Right renal pelvis (tissue), 4 donors: ENCODE data around the gene FSCN2. TPM values are rescaled to one million over a fixed set of nuclear protein-coding genes. Genes with fewer than 3 reads are reported as not detected.

Source experiments
- DNase-seq, 4 donors: peaks; one replicate each; pipeline ENCODE4 v3.0.0-alpha.2; 2013; ENCODE audit warnings: low read depth in 4 of 4, low spot score in 3 of 4, missing footprints in 1 of 4
- polyA plus RNA-seq, 4 donors: library from polyadenylated mRNA; unstranded; fragments of 120-200 nt; gene quantifications; one replicate each; pipeline ENCODE4 v1.2.1, GENCODE V29; 2013; ENCODE audit not compliant: insufficient read length in 4 of 4

FSCN2 gene
- 1 to 10 TPM; 1.1 to 2.3 (median 1.6) TPM for polyA plus RNA-seq

DNA sequence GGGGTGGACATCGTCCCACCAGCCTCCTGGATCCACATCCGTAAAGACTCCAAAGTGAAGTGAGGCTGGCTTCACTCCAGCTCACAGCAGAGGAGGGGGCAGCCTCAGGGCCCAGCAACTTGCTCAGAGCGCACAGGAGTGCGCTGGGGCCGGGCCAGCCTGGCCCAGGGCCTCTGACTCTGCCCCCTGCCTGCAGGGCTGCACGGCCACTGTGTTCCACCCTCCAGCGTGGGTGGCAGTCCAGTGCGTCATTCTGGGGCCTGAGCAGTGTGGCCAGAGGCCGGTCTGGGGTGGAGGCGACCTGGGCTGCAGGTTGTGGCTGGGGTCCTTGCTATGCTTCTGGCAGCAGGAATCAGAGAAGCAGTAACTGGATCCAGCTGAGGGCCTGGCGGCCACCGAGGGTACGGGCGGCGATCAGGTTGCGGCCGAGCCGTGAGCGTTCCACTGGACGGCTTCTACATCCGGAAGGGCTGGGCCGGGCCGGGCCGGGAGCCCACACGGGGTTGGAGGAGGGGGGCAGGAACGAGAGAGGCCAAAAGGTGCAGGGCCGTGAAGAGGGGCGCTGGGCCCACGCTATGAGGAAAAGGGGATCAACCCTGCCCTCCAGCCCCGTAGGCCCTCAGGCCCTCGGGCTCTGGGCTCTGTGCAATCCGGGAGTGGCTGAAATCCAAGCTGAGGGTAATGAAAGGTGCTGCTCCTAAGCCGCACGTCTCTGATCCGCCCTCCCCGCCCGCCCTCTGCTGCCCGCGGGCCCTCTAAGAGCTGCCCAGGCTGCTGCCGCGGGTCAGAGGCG lies at the start of gene FSCN2:
TSS of gene FSCN2 (plus strand) at position 787 of the 793 bp plus-strand sequence. CDS start 155 bp downstream, outside the sequence.
- DNase-seq = no peak

GRCh38 chr17:81479175-81480071 lies 48.8 kb upstream of the FSCN2 start:
- no peak for DNase-seq

- no peak for DNase-seq
Measured at GRCh38 chr17:81480140-81481072, 47.8 kb upstream of the FSCN2 start.

DNA sequence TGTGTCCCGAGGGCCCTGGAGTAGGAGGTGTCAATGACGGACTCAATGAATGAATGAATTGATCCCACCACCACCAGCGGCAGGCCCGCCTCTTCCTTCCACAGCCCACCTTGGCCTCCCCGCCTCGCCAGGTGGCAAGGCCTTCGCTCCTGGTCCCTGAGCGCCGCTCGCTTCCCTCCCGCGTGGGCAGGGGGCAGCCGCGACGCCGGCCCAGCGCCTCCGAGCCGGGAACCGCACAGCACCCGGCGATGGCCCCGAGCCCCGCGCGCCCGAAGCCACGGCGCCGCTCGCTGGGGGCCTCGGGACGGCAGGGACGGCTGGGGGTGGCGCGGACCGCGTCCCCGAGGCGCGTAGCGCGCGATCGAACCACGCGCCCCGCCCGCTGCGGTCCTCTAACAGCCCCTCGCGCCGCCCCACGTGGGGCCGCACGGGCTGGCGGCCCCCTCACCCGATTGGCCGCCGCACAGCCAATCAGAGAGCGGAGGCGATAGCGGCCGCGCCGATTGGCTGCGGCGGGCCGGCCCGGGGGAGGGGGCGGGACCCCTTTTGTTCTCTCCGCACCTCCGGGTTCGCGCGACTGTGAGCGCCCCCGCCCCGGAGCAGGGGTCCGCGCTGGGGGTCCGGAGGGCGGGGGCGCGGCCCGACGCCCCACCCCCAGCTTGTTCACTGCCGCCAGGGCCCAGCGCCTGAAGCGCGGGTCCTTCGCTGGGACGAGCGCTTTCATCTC lies 46.9 kb upstream of the FSCN2 start:
- DNase-seq = peak; percentile 60 to 74 (median 61)

DNA sequence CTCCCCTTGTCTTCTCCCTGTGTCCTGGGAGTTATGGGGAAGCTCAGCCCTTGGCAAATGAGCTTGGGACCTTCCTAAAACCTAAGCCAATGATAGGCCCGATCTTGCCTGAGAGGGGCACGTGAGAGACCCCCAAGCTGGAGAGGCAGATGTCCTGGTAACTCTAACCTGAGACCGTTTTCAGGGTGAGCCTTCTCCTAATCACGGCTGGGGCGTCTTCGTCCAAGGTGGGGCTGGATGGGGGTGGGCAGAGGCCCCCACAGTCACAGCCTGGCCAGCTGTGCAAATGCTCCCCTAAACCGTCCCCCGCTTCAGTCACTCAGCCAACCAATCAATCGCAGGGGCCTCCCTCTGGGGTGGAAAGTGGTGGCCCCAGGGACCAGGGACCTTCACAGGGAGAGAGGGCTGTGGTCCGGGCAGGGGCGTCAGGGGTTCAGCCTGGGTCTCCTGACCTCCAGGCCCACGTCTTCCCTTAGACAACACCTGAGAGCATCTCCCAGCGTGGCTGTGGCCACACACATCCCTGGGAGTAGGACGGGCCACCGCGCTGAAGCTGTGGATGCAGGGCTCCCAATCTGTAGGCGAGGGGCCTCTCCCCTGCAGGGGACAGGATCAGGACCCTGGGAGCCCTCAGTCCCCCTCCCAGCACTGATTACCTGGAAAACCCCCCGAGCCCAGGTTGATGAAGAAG lies 46.2 kb upstream of the FSCN2 start:
- DNase-seq = no peak

DNA sequence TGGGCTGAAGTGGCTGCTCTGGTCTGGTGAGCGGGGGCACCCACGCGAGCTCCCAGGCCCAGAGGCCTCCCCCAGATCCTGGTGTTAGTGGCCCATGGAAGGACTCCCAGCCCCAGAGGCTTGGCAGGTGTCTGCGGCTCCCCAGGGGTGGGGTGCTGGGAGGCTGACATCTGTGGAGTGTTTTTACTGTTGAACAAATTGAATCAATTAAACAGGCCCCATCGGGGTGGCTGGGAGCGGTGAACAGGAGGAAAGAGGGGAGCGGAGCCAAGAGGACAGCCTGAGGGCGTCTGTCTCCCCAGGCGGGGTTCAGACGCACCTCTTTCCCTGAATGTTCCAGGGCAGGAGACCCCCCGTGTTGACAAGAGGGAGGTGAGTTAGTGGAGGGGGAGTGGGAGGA lies 45.5 kb upstream of the FSCN2 start:
- no peak for DNase-seq

GRCh38 chr17:81483085-81483861 lies 44.9 kb upstream of the FSCN2 start:
- DNase-seq = no peak

DNA sequence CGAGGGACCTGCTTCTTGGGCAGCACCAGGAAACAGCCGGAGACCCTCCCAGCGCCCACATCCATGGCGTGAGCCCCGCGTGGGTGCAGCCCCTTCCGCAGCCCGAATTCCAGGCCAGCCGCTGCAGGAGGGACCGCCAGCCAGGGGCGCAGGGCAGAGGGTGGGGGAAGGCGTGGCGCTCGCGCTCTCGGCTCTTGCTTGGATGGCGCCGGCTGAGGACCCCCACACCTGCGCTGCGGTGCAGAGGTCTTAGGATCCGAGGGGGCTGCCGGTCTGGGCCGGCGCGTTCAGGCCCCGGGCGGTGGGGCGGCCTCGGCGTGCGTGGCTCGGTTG lies 44.3 kb upstream of the FSCN2 start:
- DNase-seq = no peak

DNA sequence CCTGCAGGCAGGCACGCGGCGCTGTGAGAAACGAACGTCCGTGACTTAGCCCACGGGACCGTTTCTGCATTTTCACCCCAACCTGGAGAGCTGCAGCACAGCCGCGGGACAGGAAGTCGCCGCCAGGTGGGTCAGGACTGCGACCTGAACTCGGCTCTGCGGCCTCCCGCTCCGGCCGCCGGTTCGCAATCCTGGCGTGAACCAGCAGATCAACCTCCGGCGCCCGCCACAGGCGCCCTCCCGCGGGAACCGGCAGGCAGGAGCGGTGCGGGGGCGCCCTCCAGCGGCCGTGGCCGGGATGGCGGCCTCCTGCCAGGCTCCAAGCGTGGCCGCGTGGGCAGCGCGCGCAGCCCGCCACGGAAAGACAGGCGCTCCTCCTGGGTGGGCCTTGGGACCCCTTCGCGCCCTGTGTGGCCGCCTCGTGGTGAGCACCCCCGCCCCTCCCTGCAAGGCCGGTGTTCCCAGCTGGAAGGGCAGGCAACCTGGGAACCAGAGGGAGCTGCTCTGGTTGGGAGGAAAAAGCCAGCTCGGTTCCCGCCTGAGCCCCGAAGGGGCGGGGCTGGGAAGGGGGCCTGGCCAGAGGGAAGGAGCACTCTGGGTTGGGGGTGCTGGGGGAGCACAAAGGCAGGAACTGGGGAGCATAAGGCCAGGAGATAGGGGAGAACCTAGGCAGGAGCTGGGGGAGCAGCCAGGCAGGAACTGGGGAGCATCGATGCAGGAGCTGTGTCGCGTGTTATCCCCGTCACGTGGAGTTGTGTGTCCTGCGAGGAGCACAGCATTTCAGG lies 43.8 kb upstream of the FSCN2 start:
- DNase-seq = peak in 3 of 4 donors; percentile 61 to 77 (median 73)

GRCh38 chr17:81486199-81486810 lies 41.9 kb upstream of the FSCN2 start:
- no peak for DNase-seq

DNA sequence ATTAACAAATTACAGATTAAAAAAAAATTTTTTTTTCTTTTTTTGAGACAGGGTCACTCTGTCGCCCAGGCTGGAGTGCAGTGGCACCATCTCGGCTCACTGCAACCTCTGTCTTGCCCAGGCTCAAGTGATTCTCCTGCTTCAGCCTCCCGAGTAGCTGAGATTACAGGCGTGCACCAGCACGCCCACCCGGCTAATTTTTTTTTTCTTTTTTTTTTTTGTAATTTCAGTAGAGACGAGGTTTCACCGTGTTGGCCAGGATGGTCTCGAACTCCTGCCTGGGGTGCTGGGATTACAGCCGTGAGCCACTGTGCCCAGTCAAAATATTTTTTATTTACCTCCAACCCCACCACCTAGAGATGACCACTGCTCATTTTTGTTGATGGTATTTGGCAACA lies 41.1 kb upstream of the FSCN2 start:
- no peak for DNase-seq

DNA sequence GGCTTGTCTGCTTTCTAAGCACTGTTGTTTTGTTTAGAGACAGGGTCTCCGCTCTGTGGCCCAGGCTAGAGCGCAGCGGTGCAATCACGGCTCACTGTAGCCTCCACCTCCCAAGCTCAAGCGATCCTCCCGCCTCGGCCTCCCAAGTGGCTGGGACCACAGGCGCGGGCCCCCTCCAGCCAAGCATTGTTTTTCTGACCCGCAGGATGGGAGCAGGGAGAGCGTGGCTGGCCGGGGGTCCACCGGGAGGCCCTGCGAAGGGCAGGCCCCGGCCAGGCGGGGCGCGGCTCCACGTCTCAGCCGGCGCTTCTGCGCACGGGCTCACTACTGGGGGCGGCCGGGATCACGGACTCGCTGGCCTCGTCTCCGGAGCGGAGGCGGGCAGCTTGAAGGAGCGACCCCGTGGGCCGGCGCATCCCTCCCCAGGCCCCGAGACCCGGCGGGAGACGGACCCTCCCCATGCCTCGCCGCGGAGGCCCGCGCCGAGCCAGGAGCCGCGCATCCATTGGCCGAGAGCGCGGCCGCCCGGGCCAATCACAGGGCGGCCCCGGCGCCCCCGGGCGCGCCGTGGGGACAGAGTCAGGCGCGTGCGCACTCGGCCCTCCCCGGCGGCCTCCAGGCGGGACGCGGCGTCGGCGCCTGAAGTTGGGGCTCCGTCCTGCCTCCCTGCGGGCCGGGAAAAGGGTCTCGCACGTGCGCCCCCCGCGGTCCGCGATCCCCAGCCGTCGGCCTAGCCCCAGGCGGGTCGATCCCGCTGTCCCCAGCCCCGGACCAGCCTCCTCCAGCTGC lies 40.5 kb upstream of the FSCN2 start:
- peak in 3 of 4 donors; percentile 65 to 70 (median 65) for DNase-seq

DNA sequence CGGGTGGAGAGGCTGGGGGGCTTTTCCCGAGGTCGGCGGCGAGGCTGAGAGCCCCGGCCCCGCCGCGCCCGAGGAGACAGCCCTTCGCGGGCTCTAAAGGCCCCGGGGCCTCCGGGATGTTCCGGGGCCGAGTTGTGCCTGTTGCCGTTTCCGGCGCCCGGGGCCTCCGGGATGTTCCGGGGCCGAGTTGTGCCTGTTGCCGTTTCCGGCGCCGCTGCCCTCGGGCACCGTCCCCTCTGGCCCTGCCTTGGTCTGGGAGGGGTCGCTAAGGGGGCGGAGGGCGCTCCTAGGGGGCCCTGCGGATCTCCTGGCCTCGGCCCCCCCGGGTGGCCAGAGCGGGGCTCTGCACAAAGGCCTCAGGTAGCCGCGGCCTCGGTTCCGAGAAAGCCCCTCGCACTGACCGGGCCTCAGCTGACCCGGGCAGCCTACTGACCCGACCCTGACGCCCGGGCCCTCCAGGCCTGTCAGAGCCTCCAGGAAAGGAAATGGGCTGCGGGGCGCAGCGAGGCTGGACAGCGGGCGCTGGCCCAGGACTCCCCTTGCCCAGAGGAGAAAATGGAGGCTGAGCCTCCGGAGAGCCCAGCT lies 39.8 kb upstream of the FSCN2 start:
- no peak for DNase-seq

- no peak for DNase-seq
Measured at GRCh38 chr17:81489012-81489997, 38.9 kb upstream of the FSCN2 start.
